Measurements from ENCODE around the gene RALGPS1.

The RALGPS1 gene

DNA sequence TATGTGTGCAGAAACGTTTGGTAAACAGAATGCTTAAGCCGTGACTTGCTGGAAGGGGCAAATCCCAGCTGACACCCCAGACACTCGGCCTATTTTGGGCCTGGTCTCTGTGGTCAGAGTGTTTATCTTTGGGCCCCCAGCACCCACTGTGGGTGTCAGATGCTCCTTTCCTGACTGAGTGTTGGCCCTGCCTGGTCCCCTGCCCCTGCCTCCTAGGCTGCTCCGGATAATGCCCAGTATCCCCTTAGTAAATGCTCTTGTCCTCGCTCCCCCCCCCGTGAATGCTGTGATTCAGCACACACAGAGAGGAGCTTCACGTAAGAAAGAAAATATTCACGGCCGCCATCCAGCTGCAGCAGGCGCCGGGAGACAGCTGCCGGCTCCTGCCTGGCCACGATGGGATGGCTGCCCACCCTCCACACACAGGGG, 219.2 kb downstream of the RALGPS1 start:
- H3K4me1 ChIP-seq: peaks cover 15 to 67% (median 46%) of the 10 kb centered on the region in 10 experiments
- H3K27ac ChIP-seq: peak overlapping the region in 9 of 11 experiments; percentile 23 to 73 (median 50); a peak in 16 of 22 replicates
- TF ChIP-seq Cebpa-rat (IDR thresholded peaks at IDR 0.05): no peak
- H3K9me3 ChIP-seq (replicated peaks in 1 of 11): no peaks in the 10 kb centered on the region
- H4K20me1 ChIP-seq: no peaks in the 10 kb centered on the region
- H3K27me3 ChIP-seq: peaks cover 0 to 67% (median 0%) of the 10 kb centered on the region in 11 experiments; a peak in 5 of 22 replicates
- no peaks in the 10 kb centered on the region for H3K36me3 ChIP-seq
- peak overlapping the region; percentile 18 to 74 (median 51); a peak in 17 of 22 replicates for H3K9ac ChIP-seq
- H3K4me2 ChIP-seq: peak overlapping the region; percentile 54 to 96 (median 88)
- peak overlapping the region in 4 of 10 experiments; percentile 9 to 37 (median 24); a peak in 3 of 20 replicates for H3K4me3 ChIP-seq

DNA sequence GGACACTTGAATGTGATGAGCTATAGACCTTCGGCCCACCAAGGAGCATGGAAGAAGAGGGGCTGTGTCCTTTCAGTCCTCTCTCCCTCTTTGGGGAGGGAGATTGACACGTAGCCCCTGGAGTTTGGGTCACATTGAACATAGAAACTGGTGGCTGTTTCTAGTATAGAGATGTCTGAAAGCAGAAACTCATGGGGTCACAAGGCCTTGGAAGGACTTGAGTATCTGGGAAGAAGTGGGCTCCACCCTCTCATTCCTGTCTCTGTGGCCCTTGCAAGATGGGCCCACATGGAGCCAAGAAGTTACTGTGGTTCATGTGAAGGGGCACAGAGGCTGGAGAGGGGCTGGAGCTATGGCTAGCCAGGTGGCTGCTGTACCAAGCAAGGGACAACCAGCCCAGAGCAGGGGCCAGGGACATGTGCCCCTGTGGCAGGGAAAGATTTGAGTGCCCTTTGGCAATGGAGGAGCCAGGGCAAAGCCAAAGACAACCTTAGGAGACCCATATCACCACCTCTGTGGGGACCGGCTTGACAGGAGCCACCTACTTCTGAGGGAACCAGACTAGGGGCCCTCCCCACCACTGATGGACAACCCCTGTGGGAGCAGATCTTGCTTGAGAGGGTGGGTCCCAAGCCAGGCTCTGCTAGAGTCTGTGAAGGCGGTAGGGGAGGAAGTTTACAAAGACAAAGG, 220.6 kb downstream of the RALGPS1 start:
- H3K27me3 ChIP-seq: peaks cover 0 to 69% (median 0%) of the 10 kb centered on the region in 11 experiments; a peak in 5 of 22 replicates
- H4K20me1 ChIP-seq: no peaks in the 10 kb centered on the region
- no peak overlapping the region for H3K9ac ChIP-seq
- H3K27ac ChIP-seq: no peak overlapping the region; a peak in 1 of 22 replicates
- peaks cover 15 to 65% (median 41%) of the 10 kb centered on the region in 10 experiments for H3K4me1 ChIP-seq
- no peak overlapping the region for H3K4me3 ChIP-seq
- TF ChIP-seq Cebpa-rat (IDR thresholded peaks at IDR 0.05): no peak
- no peaks in the 10 kb centered on the region for H3K9me3 ChIP-seq (replicated peaks in 1 of 11)
- peak overlapping the region in 5 of 11 experiments; percentile 17 to 96 (median 79); a peak in 8 of 22 replicates for H3K4me2 ChIP-seq
- no peaks in the 10 kb centered on the region for H3K36me3 ChIP-seq

DNA sequence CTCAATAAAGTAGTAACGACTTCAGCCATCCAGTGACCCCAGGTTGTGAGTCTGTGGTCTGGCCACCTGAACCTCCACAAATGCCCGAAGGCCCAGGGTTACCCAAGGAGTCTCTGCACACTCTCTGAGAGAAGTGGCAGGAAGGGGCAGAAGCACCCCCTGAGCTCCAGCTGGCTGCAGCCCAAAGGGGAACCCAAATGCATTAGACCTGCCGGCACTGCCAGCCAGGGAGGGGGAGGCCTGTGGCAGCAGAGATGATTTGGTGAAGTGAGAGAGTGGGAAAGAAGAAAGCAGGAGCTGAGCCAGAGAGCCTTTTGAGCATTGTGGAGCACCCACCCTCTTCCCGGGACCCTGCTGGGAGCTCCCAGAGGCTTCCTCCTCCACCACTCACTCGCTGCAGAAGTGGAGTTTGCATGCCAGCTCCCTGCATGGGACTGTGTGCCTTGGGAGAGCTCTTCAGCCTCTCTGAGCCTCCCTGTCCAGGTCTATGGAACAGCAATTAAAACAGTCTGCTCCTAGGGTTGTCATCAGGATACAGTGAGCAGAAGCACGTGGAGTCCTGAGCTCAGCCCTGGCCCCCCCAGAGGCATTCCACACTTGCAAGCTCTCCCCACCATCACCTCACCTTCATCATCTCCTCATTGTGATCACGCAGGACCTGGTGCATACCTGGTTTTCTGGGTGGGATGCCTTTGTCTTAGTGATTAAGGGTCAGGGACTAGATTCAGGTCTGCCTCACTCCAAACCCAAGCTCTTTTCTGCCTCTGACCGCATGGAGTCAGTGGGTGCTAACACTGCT, 221.7 kb downstream of the RALGPS1 start:
- H3K4me3 ChIP-seq: no peak overlapping the region
- no peak overlapping the region for H3K27ac ChIP-seq
- H3K4me2 ChIP-seq: 0 out of 22 replicates have a peak overlapping the region, but pooled peaks of 1 of the 11 experiments have one; percentile 12
- peaks cover 15 to 57% (median 32%) of the 10 kb centered on the region in 10 experiments for H3K4me1 ChIP-seq
- H3K27me3 ChIP-seq: peaks cover 0 to 74% (median 0%) of the 10 kb centered on the region in 11 experiments; a peak in 5 of 22 replicates
- no peak for TF ChIP-seq Cebpa-rat (IDR thresholded peaks at IDR 0.05)
- no peaks in the 10 kb centered on the region for H4K20me1 ChIP-seq
- H3K36me3 ChIP-seq: no peaks in the 10 kb centered on the region
- H3K9ac ChIP-seq: no peak overlapping the region
- no peaks in the 10 kb centered on the region for H3K9me3 ChIP-seq (replicated peaks in 1 of 11)

DNA sequence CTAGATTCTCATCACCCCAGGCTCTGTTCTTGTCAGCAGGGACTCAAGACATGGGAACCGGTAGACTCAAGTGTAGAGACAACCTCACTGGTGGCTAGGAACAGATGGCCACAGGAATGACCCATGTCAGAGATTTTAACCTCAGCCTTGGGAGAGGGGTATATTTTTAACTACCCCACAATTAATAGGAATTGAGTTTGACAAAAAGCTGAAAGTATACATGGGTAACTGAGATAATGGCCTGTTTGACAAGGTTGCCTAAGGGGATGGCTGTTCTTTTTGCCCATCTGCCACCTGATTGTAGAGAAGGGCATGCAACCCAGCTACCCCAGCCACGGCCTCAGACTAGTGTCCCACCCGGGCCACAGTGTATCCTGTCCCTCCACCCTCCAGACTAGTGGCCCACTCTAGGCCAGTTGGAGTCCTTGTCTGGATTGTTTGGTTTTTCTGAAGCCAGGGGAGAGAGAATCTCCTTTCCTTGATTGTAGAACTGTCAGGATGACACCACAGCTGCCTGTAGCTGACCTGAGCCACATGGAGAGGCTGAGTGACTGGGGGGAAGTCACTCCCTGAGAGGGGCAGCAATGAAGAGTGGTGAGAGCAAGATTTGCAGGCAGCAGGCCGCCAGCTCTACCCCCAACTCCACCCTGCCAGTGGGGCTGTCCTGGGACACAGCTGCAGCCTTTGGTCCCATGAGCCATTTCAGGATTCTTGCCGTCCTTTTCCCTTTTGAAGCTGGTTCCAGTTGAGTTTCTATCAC, 222.5 kb downstream of the RALGPS1 start:
- Histone ChIP-seq H3K4me3 (no peak overlapping the region), H3K4me2 (peak overlapping the region in 4 of 11 experiments; percentile 3 to 16 (median 12); a peak in 2 of 22 replicates), H4K20me1 (no peaks in the 10 kb centered on the region), H3K36me3 (no peaks in the 10 kb centered on the region), H3K4me1 (peaks cover 15 to 49% (median 24%) of the 10 kb centered on the region in 10 experiments), H3K27ac (no peak overlapping the region), H3K27me3 (peaks cover 0 to 66% (median 0%) of the 10 kb centered on the region in 11 experiments; a peak in 5 of 22 replicates), H3K9ac (no peak overlapping the region), H3K9me3 (replicated peaks in 1 of 11) (no peaks in the 10 kb centered on the region)
- TF ChIP-seq Cebpa-rat (IDR thresholded peaks at IDR 0.05): no peak

DNA sequence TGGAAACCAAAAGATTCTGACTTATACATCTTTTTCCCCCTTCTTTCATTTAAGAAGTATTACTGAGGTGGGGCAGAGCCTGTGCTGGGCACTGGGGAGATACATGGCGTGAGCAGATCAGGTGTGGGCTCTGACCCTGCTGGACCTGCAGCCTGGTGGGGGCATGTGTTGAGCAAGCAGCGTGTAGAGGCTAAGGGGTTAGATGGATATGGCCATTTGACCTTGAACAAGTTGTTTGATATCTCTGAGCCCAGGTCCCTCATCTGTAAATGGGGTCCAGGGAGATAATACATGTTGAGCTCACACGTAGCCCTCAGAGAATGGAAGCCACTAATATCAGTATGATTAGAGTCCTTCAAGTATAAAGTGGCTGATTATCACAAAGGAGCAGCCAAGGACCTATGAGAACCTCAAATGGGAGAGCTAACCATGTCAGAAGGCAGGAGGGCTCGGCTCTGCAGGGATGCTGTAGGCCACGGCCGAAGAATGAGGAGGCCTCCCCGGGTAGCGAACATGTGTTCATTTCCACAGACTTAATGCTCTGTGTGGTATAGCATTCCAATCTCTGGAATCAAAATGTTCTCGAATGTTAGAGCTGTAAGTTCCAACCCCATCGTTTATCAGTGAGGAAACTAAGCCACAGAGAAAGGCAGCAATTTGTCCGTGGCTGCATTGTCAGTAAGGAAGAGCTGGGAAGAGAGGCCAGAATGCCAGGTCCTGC, 223.2 kb downstream of the RALGPS1 start:
- Histone ChIP-seq H3K4me2 (peak overlapping the region in 4 of 11 experiments; percentile 3 to 16 (median 12); a peak in 1 of 22 replicates), H4K20me1 (no peaks in the 10 kb centered on the region), H3K4me1 (peaks cover 14 to 43% (median 17%) of the 10 kb centered on the region in 10 experiments), H3K36me3 (no peaks in the 10 kb centered on the region), H3K9me3 (replicated peaks in 1 of 11) (no peaks in the 10 kb centered on the region), H3K27ac (no peak overlapping the region), H3K4me3 (no peak overlapping the region), H3K27me3 (peaks cover 0 to 60% (median 0%) of the 10 kb centered on the region in 11 experiments; a peak in 5 of 22 replicates), H3K9ac (no peak overlapping the region)
- TF ChIP-seq Cebpa-rat (IDR thresholded peaks at IDR 0.05): no peak

DNA sequence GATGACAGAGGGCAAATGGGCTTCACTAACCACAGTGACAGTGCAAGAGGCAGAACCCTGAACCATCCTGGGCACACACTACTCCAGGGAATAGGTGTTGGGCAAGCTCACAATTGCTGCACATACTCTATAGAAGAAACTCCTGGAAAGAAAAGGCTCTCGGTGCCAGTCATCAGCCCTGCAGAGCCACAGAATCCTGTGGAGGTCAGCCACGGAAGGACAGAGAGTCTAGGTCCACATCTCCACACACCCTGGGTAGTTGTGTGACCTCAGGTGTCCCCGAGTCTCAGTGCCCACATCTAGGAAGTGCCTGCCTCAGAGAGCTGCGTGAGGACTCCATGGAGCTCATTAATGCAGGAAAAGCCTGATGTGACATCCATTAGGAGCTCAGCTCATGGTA, 223.9 kb downstream of the RALGPS1 start:
- no peak for TF ChIP-seq Cebpa-rat (IDR thresholded peaks at IDR 0.05)
- Histone ChIP-seq H3K4me1 (peaks cover 8 to 36% (median 11%) of the 10 kb centered on the region in 10 experiments), H3K9ac (no peak overlapping the region)

DNA sequence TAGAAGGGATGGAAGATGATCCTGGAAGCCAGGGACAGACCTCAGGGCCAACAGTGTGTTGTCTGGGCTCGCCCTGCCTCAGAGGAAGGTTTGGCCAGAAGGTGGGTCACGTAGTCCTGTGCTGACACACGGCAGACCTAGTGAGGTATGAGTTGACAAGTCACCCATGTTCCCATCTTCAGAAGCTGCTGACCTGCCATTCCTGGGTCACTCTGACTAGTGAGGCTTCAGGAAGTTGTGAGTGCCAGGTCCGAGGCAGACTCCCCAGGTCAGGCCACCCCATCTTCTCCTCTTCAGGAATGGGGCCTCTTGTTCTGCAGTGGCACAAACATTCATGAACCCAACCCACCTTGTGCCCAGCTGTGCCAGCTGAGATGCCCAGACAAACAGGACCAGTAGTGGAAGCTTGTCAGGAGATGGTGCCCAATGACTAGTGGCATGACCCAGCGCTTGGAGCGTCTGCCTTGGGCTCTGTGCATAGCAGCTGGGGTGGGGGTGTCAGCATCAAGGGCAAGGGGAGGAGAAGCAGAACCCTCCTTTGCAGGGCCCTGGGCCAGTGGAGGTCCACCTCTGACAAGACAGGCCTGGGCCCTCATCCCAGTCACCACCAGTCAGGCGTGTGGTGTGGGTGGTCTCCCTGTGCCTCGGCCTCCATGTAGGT, 224.6 kb downstream of the RALGPS1 start:
- H4K20me1 ChIP-seq: no peaks in the 10 kb centered on the region
- H3K9me3 ChIP-seq (replicated peaks in 1 of 11): no peaks in the 10 kb centered on the region
- H3K36me3 ChIP-seq: no peaks in the 10 kb centered on the region
- TF ChIP-seq Cebpa-rat (IDR thresholded peaks at IDR 0.05): no peak
- H3K27ac ChIP-seq: no peak overlapping the region
- H3K9ac ChIP-seq: no peak overlapping the region
- no peak overlapping the region for H3K4me3 ChIP-seq
- H3K4me2 ChIP-seq: no peak overlapping the region
- H3K27me3 ChIP-seq: peaks cover 0 to 46% (median 0%) of the 10 kb centered on the region in 11 experiments; a peak in 5 of 22 replicates
- peaks cover under 1 to 29% (median 3%) of the 10 kb centered on the region in 10 experiments; a peak in 19 of 20 replicates for H3K4me1 ChIP-seq

More for the DNA sequence above, 223.9 kb downstream of the RALGPS1 start:
- Histone ChIP-seq H3K4me2 (no peak overlapping the region; a peak in 1 of 22 replicates), H3K36me3 (no peaks in the 10 kb centered on the region), H3K27me3 (peaks cover 0 to 54% (median 0%) of the 10 kb centered on the region in 11 experiments; a peak in 5 of 22 replicates), H3K9me3 (replicated peaks in 1 of 11) (no peaks in the 10 kb centered on the region), H3K4me3 (no peak overlapping the region), H4K20me1 (no peaks in the 10 kb centered on the region), H3K27ac (no peak overlapping the region)
